HG02884 (cell line): ENCODE data around the gene QRSL1.
"Not testable (repeated sequence)": the region's sequence is repeated elsewhere in the genome, so short reads cannot be mapped to it uniquely, and the experiment has no call there.

Experiments used
- ATAC-seq: cut with Tn5 transposase; IDR thresholded peaks from one replicate; pipeline ENCODE4 v1.9.1; 2021; ENCODE audit warnings: mild to moderate bottlenecking, moderate library complexity; ENCODE audit not compliant: unreplicated experiment

QRSL1 gene

DNA sequence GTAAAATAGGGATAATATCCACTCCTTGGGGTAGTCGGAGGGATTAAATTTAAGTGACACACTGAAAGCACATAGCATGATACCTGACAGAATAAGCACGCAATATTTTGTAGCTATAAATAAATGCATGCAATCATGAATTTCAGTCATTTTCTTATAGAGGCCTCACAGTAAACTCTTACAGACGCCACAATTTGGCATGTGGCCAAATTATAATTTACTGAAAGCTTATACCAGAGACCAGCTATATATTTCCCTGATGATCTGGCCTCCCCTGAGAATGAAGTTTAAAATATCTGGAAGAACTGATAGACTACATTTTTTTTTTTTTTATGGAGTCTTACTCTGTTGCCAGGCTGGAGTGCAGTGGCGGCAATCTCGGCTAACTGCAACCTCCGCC is 40.9 kb downstream of the QRSL1 start:
- ATAC-seq = no peak

DNA sequence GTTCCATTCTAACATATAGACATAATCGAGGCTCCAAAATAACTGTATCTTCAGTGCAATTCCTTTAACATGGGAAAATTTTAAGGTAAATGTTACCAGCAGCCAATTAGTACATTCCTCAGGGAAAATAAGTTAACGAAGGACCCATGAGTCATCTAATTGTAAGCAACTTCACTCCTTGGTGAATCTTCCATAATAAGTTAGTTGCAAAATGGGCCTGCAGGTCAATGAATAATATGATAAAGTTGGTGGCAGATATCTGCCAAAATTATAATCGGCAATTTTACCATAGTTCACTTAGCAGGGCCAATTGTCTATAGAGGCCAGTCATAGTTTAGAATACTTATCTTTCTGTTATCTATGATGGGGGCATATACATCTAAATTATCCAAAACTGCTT is 42.3 kb downstream of the QRSL1 start:
- no peak for ATAC-seq

DNA sequence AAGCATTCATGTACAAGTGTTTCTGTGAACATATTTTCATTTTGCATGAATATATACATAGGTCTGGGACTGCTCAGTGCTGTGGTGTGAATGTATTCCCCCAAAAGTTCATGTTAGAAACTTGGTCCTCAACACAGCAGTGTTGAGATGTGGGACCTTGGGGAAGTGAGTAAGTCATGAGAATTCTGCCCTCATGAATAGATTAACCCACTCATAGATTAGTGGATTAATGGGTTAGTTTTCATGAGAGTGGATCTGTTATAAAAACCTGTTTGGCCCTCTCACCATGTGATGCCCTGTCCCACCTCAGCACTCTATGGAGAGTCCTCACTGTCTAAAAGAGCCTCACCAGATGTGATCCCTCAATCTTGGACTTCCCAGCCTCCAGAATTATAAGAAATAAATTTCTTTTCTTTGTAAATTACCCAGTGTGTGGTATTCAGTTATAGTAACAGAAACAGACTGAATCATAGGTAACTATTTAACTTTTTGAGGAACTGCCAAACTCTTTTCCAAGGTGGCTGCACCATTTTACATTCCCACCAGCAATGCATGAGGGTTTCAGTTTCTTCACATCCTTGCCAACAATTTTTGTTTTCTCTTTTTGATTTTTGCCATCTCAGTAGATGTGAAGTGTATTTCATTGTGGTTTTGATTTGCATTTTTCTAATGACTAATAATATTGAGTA is 45.3 kb downstream of the QRSL1 start:
- no peak for ATAC-seq

DNA sequence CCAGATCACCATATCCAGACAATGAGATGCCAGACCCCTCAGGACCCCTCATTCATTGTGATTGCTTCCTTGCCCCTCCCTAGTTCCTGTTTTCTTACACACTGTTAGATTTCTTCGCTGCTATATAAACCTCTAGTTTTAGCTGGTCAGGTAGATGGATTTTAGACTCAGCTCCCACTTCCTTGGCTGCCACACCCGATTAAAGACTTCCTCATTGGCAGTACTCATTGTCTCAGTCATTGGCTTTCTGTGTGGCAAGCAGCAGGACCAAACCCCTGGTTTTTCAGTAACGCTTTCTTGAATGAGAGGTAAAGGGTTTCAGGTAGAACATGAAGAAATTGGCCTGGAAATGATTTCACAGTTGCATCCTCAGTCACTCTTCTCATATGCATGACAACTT is 47.9 kb downstream of the QRSL1 start:
- no peak for ATAC-seq

DNA sequence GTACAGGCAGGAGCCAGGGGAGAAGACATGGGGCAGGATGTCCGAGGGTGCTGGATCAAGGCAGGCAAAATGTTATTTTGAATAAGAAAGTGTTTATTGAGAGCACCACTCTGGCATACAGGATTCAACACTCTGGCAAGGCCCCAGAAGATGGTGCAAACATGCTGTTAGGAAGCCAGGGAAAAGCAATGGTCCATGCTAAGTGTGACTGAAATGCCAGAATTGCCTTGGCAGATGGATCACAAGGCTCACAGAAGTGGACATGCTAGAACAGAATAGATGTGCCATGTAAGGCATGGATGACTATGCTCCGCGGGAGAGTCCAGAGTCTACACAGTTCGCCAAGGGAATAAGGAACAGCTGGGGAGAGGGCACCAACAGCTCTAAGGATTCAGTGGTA is 54.6 kb downstream of the QRSL1 start:
- ATAC-seq = no peak

DNA sequence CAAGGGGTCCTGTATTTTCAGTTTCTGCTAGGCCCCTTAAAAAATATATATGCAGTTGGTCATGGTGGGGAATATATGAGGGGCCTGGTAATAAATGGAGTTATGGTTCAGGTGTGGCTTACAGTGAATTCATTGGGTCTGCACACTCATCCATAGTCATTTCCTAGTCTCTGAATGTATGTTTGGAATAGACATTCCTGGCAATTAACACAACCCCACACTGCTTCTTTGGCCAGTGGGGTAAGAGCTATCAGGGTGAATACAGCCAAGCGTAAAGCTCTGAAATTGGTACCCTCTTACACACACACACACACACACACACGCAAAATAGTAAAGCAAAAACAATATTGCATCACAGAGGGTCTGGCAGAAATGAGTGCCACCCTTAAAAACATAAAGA is 56.5 kb downstream of the QRSL1 start:
- ATAC-seq = no peak

DNA sequence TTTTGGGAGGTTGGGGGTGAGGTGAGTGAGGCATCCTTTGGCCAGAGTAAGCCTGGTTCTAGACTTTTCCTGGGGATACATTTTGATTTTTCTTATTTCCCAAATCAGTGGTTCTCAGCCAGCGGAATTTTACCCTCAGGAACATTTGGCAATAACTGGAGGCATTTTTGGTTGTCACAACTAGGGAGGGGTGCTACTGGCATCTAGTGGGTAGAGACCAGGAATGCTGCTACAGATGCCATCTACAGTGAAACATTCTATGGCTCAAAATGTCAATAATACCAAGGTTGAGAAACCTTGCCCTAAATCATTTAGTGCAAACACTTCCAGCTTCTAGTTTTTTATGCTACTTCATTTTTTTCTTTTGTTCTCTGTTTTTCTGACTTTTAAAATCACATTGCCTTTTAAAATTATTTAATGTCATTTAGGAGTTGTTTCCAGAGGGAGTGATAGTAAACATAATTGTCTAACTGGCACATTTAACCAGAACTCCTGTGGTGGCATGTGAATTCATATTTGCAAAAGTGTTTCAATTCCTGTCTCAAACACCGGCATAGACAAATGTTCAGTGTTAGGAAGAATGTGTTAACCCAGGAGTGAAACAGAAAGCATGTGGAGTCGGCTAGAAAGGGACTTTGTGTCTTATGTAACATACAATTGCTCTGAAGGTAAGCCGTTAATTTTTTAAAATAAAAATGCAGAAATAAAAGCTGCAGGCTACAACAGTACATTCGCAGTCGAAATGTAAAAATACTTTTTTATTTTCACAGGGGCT is 59.0 kb downstream of the QRSL1 start:
- ATAC-seq = no peak

DNA sequence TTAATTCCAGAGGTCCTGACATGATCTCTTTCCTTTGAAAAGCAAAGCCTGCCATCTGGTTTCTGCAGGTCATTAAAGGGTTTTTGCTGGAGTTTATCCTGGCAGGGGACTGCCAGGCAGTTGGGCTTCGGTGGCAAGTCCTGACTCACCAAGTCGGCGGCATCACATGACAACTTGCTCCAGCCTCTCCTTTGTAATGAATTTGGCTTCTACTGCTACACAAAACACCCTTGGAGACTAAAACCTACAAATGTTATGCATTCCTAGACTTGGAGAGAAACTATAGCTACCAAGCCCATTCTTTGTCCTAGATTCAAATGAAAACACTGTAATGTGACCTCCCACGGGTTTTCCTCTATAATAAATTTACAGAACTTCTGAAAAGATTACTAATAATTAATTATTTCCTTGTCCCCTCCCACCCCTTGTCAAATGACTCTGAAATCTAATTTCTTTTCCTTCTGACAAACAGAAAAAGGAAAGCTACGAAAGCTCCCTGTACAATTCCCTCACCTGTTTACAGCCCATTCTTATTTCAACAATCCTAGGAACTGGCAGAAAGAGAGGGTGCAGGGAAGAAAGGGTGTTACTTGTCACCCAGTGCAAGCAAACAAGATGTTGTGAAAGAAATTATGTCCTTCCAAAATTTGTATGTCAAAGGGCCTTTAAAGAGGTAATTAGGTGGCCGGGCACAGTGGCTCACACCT is 62.9 kb downstream of the QRSL1 start:
- ATAC-seq = no peak

DNA sequence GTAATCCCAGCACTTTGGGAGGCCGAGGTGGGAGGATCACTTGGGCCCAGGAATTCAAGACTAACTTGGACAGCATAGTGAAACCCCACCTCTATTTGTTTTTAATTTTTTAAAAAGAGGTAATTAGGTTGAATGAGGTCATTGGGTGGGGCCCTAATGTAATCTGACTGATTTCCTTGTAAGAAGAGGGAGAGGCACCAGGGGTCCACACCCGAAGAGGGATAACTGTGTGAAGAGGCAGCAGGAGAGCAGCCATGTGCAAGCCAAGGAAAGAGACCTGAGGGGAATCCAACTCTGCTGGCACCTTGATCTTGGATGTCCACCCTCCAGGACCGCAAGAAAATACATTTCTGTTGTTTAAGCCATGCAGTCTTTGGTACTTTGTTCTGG is 63.4 kb downstream of the QRSL1 start:
- ATAC-seq = no peak

DNA sequence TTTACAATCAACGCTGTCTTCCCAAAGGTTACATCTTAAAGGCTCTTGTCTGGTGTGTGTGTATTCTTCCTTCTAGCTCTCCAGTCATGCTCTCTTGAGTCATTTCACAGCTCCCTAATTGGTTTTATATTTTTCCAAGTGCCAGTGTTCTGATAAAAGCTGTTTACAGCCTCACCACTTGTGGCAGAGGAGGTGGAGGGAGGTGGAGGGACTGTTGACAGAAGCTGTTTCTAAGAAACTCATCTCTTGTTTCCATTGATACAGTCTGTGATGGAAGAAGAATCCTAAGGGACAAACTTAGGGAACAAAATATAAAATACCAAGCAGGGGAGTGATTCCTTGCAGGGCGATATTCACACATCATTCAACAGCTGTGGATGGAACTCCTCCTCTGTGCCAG is 64.0 kb downstream of the QRSL1 start:
- ATAC-seq = no peak

DNA sequence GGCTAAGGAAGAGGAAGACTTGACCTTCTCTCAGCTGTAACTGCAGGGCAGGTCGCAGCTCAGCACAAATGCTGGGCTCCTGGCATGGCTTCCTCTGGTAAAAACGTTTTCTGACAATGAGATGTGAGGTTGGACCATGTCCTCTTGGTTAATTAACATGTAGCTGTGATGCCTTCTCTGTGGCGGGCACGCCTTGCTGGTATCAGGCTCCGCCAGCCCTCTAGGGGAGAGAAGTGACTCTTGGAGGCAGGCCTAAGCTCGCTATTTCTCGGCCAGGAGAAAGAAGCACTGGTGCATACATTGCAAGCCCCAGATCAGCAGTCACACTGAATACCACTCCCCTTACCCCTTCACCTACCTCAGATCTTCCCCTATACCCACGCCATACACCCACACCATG is 65.0 kb downstream of the QRSL1 start:
- ATAC-seq = no peak

DNA sequence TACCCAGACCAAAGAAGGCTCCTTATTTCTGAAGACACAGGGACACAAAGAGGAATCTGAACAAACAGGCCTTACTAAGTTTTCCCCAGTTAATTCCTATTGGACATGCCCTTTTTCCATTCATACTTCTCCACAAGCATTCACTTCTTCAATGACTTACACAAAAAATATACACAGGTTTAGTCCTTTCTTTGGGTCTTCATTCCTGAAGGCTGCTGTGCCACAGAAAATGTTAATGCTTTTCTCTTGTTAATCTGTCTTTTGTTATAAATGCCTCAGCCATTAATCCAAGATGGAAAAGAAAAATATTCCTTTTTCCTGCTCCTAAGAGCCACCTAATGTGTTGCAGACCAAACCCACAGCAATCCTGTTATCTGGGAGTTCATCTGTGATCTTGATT is 71.2 kb downstream of the QRSL1 start:
- no peak for ATAC-seq

DNA sequence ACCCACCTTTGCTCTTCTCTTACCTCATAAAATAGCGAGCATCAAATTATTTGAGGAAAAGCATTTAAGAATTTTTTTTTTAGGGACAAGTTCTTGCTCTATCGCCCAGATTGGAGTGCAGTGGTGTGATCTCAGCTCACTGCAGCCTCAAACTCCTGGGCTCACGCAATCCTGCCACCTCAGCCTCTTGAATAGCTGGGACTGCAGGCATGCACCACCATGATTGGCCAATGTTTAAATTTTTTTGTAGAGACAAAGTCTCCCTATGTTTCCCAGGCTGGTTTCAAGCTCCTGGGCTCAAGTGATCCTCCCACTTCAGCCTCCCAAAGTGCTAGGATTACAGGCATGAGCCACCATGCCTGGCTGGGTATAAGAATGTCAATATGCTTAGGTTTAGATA is 71.8 kb downstream of the QRSL1 start:
- not testable (repeated sequence) for ATAC-seq

DNA sequence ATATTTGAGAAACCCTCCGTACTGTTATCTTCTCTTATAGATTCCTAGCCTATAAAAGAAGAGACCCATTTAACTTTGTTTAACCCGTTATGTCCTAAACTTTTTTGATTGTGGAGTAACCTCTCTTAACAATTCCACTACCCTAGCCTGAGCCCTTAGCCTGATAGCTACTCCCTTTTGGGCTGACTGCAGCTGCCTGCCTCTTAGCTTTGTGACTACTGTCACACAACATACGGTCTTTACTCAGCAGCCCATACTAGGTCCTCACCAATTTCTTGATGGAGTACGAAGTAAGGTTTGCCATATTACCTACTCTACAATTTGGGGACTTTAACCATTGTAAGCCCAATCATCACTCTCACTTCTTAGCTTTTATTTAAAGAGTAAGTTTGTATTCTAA is 72.7 kb downstream of the QRSL1 start:
- ATAC-seq = peak; percentile 41

DNA sequence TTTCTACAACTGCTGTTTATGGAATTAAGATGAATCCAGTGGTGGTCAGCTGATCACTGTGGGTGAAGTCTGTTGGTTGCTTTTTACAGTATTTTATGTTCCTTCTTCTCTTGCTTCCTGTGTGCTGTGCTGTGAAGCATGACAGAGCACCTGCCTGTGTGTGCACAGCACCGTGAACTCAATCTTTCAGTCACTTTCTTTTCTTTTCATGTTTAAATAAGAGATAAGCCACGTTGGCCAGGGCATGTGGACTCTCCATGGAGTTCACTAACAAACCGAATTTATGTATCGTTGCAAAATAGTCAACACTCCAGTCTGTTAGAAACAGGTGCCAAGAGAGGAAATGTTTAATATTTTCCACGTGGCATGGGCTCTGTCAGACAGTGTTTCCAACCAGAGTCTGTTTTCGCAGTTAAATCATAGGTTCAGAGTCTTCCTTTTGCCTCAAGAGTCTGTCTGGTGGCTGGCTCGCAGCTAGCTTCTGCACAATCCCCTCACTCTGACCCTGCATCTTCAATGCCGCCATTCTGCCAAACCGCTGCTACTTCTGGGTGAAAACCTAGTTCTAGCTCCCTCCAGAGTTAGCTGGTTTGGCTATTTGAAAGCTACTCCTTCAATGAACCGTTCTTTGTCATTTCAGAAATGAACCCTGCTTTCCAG is 73.2 kb downstream of the QRSL1 start:
- peak; percentile 94 for ATAC-seq

DNA sequence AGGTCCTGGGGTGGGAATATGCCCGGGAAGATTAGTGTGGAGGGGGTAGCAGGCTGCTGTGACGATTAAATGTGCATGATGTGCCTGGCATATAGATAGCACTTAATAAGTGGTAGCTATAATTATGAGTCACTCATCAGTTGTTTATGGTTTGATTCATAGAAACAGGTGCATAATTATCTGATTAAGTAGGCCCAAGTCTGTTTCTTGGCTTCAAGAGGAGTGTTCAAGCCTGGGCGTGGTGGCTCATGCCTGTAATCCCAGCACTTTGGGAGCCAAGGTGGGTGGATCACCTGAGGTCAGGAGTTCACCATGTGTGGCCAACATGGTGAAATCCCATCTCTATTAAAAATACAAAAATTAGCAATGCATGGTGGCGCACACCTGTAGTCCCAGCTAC is 74.9 kb downstream of the QRSL1 start:
- ATAC-seq = no peak

DNA sequence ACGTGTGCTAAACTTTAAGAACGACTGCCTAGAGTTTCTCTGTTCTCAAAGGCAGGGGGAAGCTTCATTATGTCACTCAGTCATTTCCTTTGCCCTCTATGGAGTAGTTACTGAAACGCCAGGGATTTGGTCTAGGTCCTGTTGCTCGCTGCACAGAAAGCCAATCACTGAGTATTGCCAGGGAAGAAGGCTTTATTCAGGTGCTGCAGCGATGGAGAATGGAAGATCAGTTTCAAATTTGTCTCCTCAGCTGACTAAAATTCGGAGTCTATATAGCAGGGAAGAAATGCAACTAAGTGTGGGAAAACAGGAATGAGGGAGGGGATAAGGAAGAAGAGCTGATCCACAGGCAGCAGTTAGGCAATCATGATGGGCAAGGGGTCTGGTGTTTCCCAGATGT is 75.8 kb downstream of the QRSL1 start:
- ATAC-seq = no peak

DNA sequence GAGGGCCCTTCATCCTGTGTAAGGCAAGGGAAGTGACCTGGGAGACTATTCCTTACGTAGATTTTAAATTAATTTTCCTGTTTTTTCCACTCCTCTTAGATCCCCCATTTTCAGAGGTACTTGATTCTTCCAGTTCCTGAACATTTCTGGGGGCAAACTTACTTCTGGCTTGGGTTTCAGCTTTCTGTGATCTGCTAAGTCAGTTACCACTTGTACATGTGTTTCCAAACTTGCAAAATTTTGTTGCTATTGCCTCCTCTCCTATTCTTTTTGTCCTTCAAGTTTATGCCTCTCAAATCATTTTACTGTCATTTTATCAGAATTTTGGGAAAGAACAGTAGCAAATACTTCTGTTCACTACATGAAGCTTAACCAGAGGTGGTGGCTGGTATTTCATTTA is 81.2 kb downstream of the QRSL1 start:
- ATAC-seq = no peak

DNA sequence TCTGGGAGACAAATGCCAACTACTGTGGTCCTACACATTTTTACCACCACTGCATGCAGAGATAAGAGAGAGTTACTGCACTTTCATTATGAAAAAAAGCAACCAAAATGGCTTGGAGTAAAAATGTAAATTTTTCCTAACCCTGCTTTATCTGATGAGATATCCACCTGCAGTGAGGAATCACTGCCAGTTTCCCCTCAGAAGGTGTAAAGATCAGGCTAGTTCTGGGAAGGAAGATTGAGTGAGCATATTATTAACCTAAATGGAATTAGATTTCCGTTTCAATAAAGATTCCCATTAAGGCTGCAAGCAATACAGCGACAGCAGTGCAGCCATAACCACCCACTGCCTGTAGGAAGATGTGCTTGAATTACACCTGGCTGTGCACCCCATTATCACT is 84.9 kb downstream of the QRSL1 start:
- ATAC-seq = no peak

DNA sequence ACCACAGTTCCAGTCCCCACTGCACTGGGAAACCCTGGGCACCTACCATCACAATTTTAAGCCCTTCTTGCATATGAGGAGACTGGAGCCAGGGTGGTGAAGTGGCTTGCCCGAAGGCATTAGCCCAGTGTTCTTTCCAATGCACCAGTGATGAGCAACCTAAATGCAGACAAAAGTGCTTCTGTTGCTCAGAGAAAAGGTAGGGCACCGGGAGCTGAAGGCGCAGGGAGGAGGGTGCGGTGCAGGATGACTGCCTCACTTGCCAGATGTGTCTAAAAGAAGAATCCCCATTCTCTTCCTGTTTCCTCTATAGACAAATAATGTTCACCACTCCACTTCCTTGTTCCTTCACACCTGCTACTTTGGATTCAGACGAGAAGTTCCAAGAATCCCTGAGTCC is 86.5 kb downstream of the QRSL1 start:
- no peak for ATAC-seq

DNA sequence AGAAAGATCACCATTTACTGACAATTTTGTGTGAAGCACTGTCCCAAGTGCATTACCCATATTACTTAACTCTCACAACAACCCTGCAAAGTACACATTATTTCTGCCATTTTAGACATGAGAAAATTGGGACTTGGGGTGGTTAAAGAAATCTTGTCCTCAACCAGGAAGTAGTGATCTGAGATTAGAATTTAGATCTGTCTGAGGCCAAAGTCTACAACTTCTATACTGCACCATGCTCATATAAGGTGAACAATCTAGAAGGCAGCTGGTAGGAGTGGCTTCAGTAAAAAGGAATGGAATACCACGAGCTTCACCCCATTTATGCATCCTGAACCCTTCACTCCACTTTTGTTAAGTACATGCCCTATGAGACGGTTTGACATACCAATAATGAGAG is 87.6 kb downstream of the QRSL1 start:
- no peak for ATAC-seq
